H1 (cell line): ENCODE data around the gene SLC24A4. TPM values are rescaled to one million over a fixed set of nuclear protein-coding genes. Genes with fewer than 3 reads are reported as not detected.

Source experiments
- HDAC2 ChIP-seq, 2 experiments: fragments of 300-600 bp in 1 of 2; sonication (generic) in 1 of 2; IDR thresholded peaks; 2 replicates each; pipeline ENCODE4 v1.6.1; 2011 to 2012; ENCODE audit warnings: low read depth in 2 of 2, low read length in 2 of 2, mild to moderate bottlenecking in 2 of 2, moderate library complexity in 2 of 2, borderline replicate concordance in 1 of 2, inconsistent platforms in 1 of 2
- polyA plus RNA-seq, 7 experiments: library from polyadenylated mRNA; depleted of rRNA in 3 of 7; stranded (reverse) in 5 of 7; unstranded in 2 of 7; fragments of >200 nt in 5 of 7; fragments of 200-250 nt in 2 of 7; gene quantifications; 1 replicate in 5 of 7; 2 replicates in 1 of 7; 4 replicates in 1 of 7; pipeline versions ENCODE4 v1.2.1 to v1.2.3, GENCODE V29; 2011 to 2013; ENCODE audit warnings: missing spikeins in 2 of 7, mixed read lengths in 2 of 7
- total RNA-seq: library from RNA; stranded (reverse); fragmentation: NEBNext Ultra II Directional; extraction: Animal tissue kit (Norgen Biotek cat#: 25700); gene quantifications from 2 replicates; pipeline ENCODE4 v1.2.1, GENCODE V29; 2021

Gene SLC24A4
- total and polyA plus RNA-seq, 2 of the 8 experiments (the other 6 are each of a cell fraction or from before 2014, with no cell fraction given): 0.27 to 0.89 TPM

DNA sequence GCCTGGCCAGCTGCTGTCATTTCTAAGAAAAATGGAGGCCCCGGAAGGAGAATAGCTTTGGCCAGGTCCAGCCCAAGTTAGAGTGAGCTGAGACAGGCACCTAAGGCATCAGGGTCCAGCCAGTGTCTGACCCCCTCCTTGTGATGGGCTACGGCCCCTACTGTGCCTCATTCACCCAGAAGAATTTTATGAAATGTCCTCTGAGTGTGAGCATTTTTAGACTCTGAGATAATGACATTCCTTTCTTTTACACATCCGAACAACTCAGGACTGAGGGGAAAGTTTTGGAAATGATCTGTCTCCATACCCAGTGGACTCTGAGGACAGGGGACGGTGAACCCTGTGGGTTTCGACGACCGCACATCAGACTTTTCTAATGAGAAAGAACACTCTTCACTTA, 50.4 kb downstream of the SLC24A4 start (continued):
- no peak for TF ChIP-seq HDAC2 (IDR thresholded peaks at IDR 0.05; ENCODE audit: borderline replicate concordance in 1 of 2, low read depth in 2 of 2, low read length in 2 of 2)
